Testis (tissue), 2 donors: ENCODE data around the gene GMDS.

ENCODE experiments used
- CTCF ChIP-seq, 3 experiments: fragments of 450-650 bp in 2 of 3; fragments of 200-600 bp in 1 of 3; sonication (generic) in 1 of 3; IDR thresholded peaks; one replicate each; pipeline ENCODE4 v1.5.1; 2016 to 2019; ENCODE audit warnings: antibody characterized with exemption in 3 of 3, mild to moderate bottlenecking in 2 of 3, moderate library complexity in 1 of 3
- POLR2A ChIP-seq: fragments of 450-650 bp; IDR thresholded peaks from one replicate; pipeline ENCODE4 v1.6.1; 2017; ENCODE audit warnings: antibody characterized with exemption, mild to moderate bottlenecking, moderate library complexity

GRCh38 chr6:1672379-1672778, 573.0 kb downstream of the GMDS start:
- no peak for TF ChIP-seq CTCF (IDR thresholded peaks at IDR 0.05)
- TF ChIP-seq POLR2A, result no peak
